HG02610 (cell line): ENCODE measurements around the gene DLG3.
"Not testable (repeated sequence)": the region's sequence is repeated elsewhere in the genome, so short reads cannot be mapped to it uniquely, and the experiment has no call there.

Source experiments
- ATAC-seq: cut with Tn5 transposase; IDR thresholded peaks from one replicate; pipeline ENCODE4 v1.9.1; 2021; ENCODE audit warnings: mild to moderate bottlenecking, moderate library complexity; ENCODE audit not compliant: unreplicated experiment

DLG3 gene

GRCh38 chrX:70444326-70444945 is at the start of gene DLG3:
DLG3 (plus strand) TSS chrX:70444835; CDS start chrX:70445202, 367 bp downstream.
- no peak for ATAC-seq

- no peak for ATAC-seq
Measured at GRCh38 chrX:70398899-70399298, 45.7 kb upstream of the DLG3 start.

- not testable (repeated sequence) for ATAC-seq
Measured at GRCh38 chrX:70400181-70400580, 44.5 kb upstream of the DLG3 start.

- no peak for ATAC-seq
Measured at GRCh38 chrX:70402721-70403120, 41.9 kb upstream of the DLG3 start.

- ATAC-seq, result no peak
Measured at GRCh38 chrX:70405003-70405402, 39.6 kb upstream of the DLG3 start.

GRCh38 chrX:70410921-70411320 is 33.7 kb upstream of the DLG3 start:
- no peak for ATAC-seq

GRCh38 chrX:70411475-70411874 is 33.2 kb upstream of the DLG3 start:
- ATAC-seq, result peak; percentile 76

GRCh38 chrX:70421618-70422017 is 23.0 kb upstream of the DLG3 start:
- ATAC-seq, result no peak

GRCh38 chrX:70422851-70423341 is 21.7 kb upstream of the DLG3 start, which contains the start of gene GDPD2:
GDPD2 (plus strand) TSS chrX:70423314; CDS start chrX:70424985, 1,671 bp downstream.
- ATAC-seq, result no peak

- no peak for ATAC-seq
Measured at GRCh38 chrX:70423936-70424675, 20.5 kb upstream of the DLG3 start.

GRCh38 chrX:70424801-70425200 is 19.8 kb upstream of the DLG3 start:
- no peak for ATAC-seq

- no peak for ATAC-seq
Measured at GRCh38 chrX:70426286-70427278, 18.1 kb upstream of the DLG3 start.

- no peak for ATAC-seq
Measured at GRCh38 chrX:70427365-70427764, 17.3 kb upstream of the DLG3 start.

GRCh38 chrX:70429759-70430158 is 14.9 kb upstream of the DLG3 start:
- ATAC-seq, result no peak

- ATAC-seq, result no peak
Measured at GRCh38 chrX:70432936-70433847, 11.4 kb upstream of the DLG3 start.

GRCh38 chrX:70433848-70434351 is 10.7 kb upstream of the DLG3 start:
- ATAC-seq, result peak; percentile 69

- peak; percentile 73 for ATAC-seq
Measured at GRCh38 chrX:70434352-70434866, 10.2 kb upstream of the DLG3 start.

GRCh38 chrX:70434914-70435586 is 9.6 kb upstream of the DLG3 start:
- no peak for ATAC-seq

- no peak for ATAC-seq
Measured at GRCh38 chrX:70436343-70436742, 8.3 kb upstream of the DLG3 start.
